Activated CD8-positive, alpha-beta memory T cell treated with anti-CD3 and anti-CD28 coated beads for 1 hour (primary cell): ENCODE measurements around the gene EVPL.
"Not testable (repeated sequence)": the region's sequence is repeated elsewhere in the genome, so short reads cannot be mapped to it uniquely, and the experiment has no call there.

Experiments used
- DNase-seq, 2 donors: peaks; one replicate each; pipeline ENCODE4 v3.0.0-alpha.2; 2020; ENCODE audit warnings: low read depth in 1 of 2; ENCODE audit errors: extremely low read depth in 1 of 2

The EVPL gene

DNA sequence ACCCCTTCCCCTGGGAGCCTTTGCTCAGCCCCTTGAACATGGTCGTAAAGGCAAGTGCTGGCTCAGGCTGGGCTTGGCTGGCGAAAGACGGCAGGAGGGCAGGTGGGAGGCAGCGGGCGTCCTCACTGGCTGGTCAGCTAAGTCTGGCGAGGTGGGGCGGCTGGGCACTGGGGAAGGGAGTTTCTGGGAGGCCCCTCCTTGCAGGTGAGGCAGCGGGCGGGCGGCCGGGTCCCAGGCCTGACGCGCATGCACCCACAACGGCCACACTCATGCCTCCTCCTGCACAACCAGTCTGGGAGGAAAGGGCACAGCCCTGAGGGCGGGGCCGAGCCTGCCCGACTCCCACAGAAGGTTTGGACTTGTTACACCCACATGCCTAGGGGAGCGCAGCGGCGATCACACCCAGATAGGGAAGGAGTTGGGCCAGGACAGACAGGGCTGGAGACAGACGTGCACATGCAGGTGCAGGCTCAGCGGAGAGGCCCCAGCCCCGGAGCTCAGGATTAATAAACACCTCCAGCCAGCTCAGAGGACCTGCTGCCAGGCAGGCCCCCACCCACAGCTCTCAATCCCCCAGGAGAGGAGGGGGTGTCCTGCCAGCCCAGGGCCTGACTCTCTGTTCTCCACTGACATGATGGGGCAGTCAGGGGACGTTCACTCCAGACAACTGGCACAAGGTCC, at the start of gene EVPL:
Gene EVPL, minus strand, starts transcription at position 148 of the 681 bp plus-strand sequence. Its CDS starts 108 bp downstream, at position 40.
- DNase-seq = no peak

DNA sequence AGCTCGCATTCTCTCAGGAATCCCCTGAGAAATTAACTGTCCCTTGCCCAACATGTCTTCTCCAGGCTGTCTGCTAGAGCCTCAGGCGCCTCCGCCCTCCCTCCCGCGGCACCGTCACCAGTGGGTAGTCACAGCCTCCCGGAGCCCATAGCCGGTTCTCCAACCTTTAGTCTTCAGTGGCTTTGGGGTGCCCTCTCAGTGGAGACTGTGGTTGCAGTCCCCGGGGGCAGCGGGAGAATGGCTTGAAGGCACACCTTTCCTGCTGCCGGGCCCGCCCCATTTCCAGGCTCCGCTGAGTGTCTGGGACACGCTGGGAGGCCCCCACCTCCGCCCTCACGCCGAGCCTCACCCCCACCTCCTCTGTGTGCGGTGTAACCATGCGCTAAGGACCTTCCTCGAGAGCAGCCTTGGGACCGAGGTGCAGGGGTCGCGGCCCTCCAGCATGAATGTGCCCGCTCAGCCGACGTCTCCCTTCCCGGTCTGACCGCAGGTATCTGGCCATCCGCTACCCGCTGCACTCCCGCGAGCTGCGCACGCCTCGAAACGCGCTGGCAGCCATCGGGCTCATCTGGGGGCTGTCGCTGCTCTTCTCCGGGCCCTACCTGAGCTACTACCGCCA, 49.1 kb upstream of the EVPL start:
- no peak for DNase-seq

- DNase-seq = no peak
These were observed 48.4 kb upstream of the EVPL start for GRCh38 chr17:76075364-76076145.

- DNase-seq = no peak
These were observed 47.6 kb upstream of the EVPL start, which contains the start of gene GALR2 for GRCh38 chr17:76074390-76075363. TSS of gene GALR2 (plus strand) at chr17:76074781. CDS start at chr17:76074884, 103 bp downstream.

DNA sequence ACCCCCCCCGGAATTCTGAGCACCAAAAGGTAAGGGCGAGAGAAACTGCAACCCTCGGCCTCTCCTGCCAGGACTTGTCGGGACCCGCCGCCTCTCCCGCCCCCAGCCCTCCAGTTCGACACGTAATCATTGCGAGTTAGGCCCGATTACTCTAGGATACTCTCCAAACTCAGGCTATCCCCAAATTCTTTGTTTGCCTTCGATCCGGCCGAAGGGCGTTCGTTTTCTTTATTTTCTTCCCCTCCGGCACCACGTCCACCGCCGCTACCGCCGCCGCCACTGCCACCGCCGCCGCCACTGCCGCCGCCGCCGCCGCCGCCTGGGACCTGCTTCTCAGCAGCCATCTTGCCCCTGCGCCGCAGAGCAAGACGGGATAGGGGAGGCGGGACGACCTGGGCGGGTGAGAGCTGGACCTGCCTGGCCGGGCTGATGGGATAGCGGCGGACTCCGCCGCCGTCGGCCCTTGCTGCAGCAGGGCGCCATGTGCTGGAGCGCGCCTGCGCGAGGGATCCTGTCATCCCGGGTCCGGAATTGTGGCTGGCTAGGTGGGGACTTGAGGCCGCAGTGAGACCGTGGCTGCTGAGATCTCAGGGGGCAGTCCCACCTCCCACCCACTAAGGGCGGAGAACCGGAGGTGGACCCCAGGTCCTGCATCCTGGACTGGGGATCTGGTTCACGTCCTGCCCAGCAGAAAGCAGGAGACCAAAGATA, 45.2 kb upstream of the EVPL start, which contains the start of gene SRP68:
Gene SRP68, minus strand, starts transcription at position 370 of the 711 bp plus-strand sequence. Its CDS starts 26 bp downstream, at position 344.
- DNase-seq = peak; percentile 53 to 78

GRCh38 chr17:76071531-76072147, 44.5 kb upstream of the EVPL start:
- DNase-seq = no peak

GRCh38 chr17:76065775-76066174, 38.7 kb upstream of the EVPL start:
- DNase-seq = no peak

GRCh38 chr17:76063875-76064546, 36.9 kb upstream of the EVPL start:
- DNase-seq = no peak

DNA sequence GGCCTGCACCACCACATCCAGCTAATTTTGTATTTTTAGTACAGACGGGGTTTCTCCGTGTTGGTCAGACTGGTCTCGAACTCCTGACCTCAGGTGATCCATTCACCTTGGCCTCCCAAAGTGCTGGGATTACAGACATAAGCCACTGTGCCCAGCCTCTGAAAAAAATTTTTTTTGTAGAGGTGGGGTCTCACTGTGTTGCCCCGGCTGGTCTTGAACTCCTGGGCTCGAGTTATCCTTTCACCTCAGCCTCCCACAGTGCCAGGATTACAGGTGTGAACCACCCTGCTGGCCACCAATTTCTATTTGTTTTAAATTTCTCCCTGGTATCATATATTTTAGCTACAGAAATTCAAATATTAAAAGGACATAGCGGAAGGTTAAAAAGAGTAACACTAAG, 31.2 kb upstream of the EVPL start:
- DNase-seq = not testable (repeated sequence)

GRCh38 chr17:76056882-76057281, 29.8 kb upstream of the EVPL start:
- no peak for DNase-seq

DNA sequence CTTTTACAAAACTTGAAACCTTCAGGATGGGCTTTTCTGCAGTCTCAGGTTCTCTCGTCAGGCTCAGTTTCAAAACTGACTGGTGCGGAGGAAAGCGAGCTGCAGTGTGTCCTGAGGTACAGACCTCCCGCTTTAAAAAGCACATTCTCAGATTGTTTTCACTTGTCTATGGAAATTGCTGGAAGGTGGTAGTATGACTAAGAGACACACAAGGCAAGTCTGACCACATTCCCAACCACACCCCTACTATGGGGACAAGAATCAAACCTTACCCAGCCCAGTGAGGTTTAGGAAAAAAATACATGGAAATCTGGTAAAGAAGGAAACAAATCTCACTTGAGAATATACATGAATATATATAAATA, 27.0 kb upstream of the EVPL start:
- DNase-seq = no peak

GRCh38 chr17:76053246-76054111, 26.4 kb upstream of the EVPL start:
- no peak for DNase-seq

DNA sequence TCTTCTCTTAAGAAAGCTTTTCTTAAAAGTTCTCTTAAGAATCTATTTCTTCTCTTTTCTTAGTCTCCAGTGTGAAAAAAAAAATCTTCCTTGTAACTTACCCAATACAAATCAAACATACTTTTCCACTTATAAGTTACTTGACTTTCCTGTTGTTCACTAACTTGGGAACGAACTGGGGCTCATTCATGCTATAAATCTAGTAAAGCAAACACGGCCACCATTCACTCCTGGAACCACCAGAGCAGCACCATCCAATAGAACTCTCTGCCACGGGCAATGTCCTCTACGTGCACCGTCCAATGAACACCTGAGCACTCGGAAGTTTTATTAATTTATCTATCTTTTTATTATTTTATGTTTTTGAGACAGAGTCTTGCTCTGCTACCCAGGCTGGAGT, 24.5 kb upstream of the EVPL start:
- no peak for DNase-seq

DNA sequence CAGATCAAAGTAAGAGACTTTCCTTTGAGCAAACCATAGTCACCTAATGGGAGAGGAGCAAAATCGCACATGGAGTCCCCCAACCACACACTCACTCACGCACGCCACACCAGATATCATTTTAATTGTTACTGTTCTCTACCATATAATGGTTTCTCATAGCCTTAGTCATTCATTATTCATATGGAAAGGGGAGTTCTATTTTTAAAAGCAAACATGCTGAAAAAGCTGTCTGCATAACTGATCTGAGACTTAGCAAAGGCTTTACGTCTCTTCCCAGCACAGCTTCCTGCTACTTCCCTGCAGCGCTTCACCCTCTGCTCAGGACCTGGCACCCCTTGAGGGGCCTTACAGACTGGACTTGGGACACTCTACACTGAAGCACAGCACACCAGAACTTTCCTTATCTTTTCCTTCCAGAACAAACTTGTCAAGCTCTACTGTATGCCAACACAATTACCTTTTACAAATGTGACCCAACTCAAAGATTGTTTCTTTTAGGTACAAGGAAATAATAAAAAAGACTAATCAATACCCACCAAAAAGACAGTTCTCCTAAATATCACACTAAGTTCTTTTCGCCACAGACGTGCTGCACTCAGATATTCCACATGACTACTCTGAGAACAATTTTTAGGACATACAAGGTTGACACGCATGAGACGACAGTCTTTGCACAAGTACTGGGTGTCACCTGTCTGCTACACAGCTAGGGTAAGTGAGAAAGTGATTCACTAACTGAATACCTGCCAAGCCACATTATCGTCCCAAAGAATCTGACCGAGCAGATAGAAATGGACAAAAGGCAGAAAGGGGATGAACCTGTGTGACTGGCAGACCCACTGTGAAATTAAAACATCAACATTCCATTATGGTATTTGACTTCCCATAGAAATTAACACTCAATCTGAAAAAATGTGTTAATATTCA, 23.7 kb upstream of the EVPL start:
- DNase-seq = no peak

GRCh38 chr17:76049836-76050537, 22.9 kb upstream of the EVPL start:
- DNase-seq = no peak

GRCh38 chr17:76049239-76049638, 22.1 kb upstream of the EVPL start:
- no peak for DNase-seq
